HG02840 (cell line): ENCODE data around the gene EIF4H.
"Not testable (repeated sequence)": the region's sequence is repeated elsewhere in the genome, so short reads cannot be mapped to it uniquely, and the experiment has no call there.

Experiments used
- ATAC-seq: cut with Tn5 transposase; IDR thresholded peaks from one replicate; pipeline ENCODE4 v1.9.1; 2021; ENCODE audit warnings: mild to moderate bottlenecking, moderate library complexity, moderate number of reproducible peaks; ENCODE audit not compliant: unreplicated experiment, low FRiP score

Gene EIF4H

GRCh38 chr7:74173866-74174605 lies at the start of gene EIF4H:
Gene EIF4H, plus strand, starts transcription at chr7:74174356. Its CDS starts 28 bp downstream, at chr7:74174384.
- peak; percentile 78 for ATAC-seq

- no peak for ATAC-seq
Measured at GRCh38 chr7:74126220-74126880, 47.8 kb upstream of the EIF4H start.

GRCh38 chr7:74129887-74130286 lies 44.3 kb upstream of the EIF4H start:
- ATAC-seq, result no peak

GRCh38 chr7:74130518-74130917 lies 43.6 kb upstream of the EIF4H start:
- no peak for ATAC-seq

GRCh38 chr7:74134117-74134620 lies 40.0 kb upstream of the EIF4H start:
- no peak for ATAC-seq

- ATAC-seq, result no peak
Measured at GRCh38 chr7:74138334-74138867, 35.8 kb upstream of the EIF4H start.

- no peak for ATAC-seq
Measured at GRCh38 chr7:74138945-74139843, 35.0 kb upstream of the EIF4H start.

GRCh38 chr7:74141705-74142104 lies 32.5 kb upstream of the EIF4H start:
- no peak for ATAC-seq

GRCh38 chr7:74143383-74143782 lies 30.8 kb upstream of the EIF4H start:
- no peak for ATAC-seq

GRCh38 chr7:74148491-74148890 lies 25.7 kb upstream of the EIF4H start:
- ATAC-seq, result no peak

GRCh38 chr7:74149071-74149470 lies 25.1 kb upstream of the EIF4H start:
- ATAC-seq, result no peak

GRCh38 chr7:74149603-74150002 lies 24.6 kb upstream of the EIF4H start:
- no peak for ATAC-seq

GRCh38 chr7:74153736-74154135 lies 20.4 kb upstream of the EIF4H start:
- no peak for ATAC-seq

GRCh38 chr7:74155810-74156395 lies 18.3 kb upstream of the EIF4H start:
- no peak for ATAC-seq

GRCh38 chr7:74157605-74158004 lies 16.6 kb upstream of the EIF4H start:
- no peak for ATAC-seq

GRCh38 chr7:74164985-74165456 lies 9.1 kb upstream of the EIF4H start:
- ATAC-seq, result no peak

GRCh38 chr7:74165867-74166593 lies 8.1 kb upstream of the EIF4H start:
- ATAC-seq, result no peak

- ATAC-seq, result not testable (repeated sequence)
Measured at GRCh38 chr7:74167324-74167723, 6.8 kb upstream of the EIF4H start.

GRCh38 chr7:74173074-74173473 lies 1.1 kb upstream of the EIF4H start:
- ATAC-seq, result no peak
